HL-60 (cell line): ENCODE results near the gene SHOX.

ENCODE experiments used
- DNase-seq, 2 experiments: peaks; one replicate each; pipeline ENCODE4 v3.0.0-alpha.2; 2010 to 2020; ENCODE audit warnings: low read depth in 1 of 2, low spot score in 1 of 2
- H3K27ac ChIP-seq: fragments of 250-450 bp; sonication (Bioruptor Pico); replicated peaks from 2 replicates; pipeline ENCODE4 v1.5.1; 2020; ENCODE audit warnings: mild to moderate bottlenecking, moderate library complexity
- H3K27me3 ChIP-seq: fragments of 250-450 bp; sonication (Bioruptor Pico); 2 replicates; pipeline ENCODE4 v1.5.1; 2021; ENCODE audit warnings: mild to moderate bottlenecking, moderate library complexity; ENCODE audit not compliant: insufficient read depth, poor library complexity, severe bottlenecking
- H3K4me3 ChIP-seq: replicated peaks from 2 replicates; pipeline ENCODE4 v1.5.1; 2011; ENCODE audit warnings: mild to moderate bottlenecking, control low read depth, low read length; ENCODE audit not compliant: insufficient read depth
- CTCF ChIP-seq: IDR thresholded peaks from one replicate; pipeline ENCODE4 v1.5.1; 2011; ENCODE audit warnings: low read length, control low read depth, inconsistent platforms; ENCODE audit not compliant: insufficient read depth
- GABPA ChIP-seq: IDR thresholded peaks from 2 replicates; pipeline ENCODE4 v1.6.1; 2012; ENCODE audit warnings: low read depth
- POLR2AphosphoS5 ChIP-seq: IDR thresholded peaks from 2 replicates; pipeline ENCODE4 v1.6.1; 2012; ENCODE audit warnings: low read depth
- REST ChIP-seq: IDR thresholded peaks from 2 replicates; pipeline ENCODE4 v1.6.1; 2012; ENCODE audit warnings: low read depth; ENCODE audit not compliant: insufficient replicate concordance
- SPI1 ChIP-seq: IDR thresholded peaks from 2 replicates; pipeline ENCODE4 v1.6.1; 2012; ENCODE audit warnings: low read depth, mild to moderate bottlenecking, borderline replicate concordance

SHOX gene

GRCh38 chrX:636981-637659, 6.5 kb downstream of the SHOX start:
- TF ChIP-seq POLR2AphosphoS5, result no peak
- TF ChIP-seq SPI1, result no peak
- TF ChIP-seq REST, result no peak
- TF ChIP-seq GABPA, result no peak
- no peak for TF ChIP-seq CTCF
- Histone ChIP-seq H3K4me3 (no peak overlapping the region), H3K27ac (no peak overlapping the region), H3K27me3 (peaks cover 58% of the 10 kb centered on the region)
- no peak for DNase-seq

GRCh38 chrX:637660-638481, 7.3 kb downstream of the SHOX start:
- H3K4me3 ChIP-seq, result no peak overlapping the region
- H3K27me3 ChIP-seq, result peaks cover 50% of the 10 kb centered on the region
- no peak overlapping the region for H3K27ac ChIP-seq
- no peak for DNase-seq
- TF ChIP-seq GABPA, result no peak
- no peak for TF ChIP-seq POLR2AphosphoS5
- TF ChIP-seq CTCF, result no peak
- no peak for TF ChIP-seq REST
- no peak for TF ChIP-seq SPI1

- H3K27ac ChIP-seq, result no peak overlapping the region
- DNase-seq, result no peak
- no peak for TF ChIP-seq GABPA
- no peak for TF ChIP-seq REST
- no peak for TF ChIP-seq POLR2AphosphoS5
- TF ChIP-seq CTCF, result no peak
- no peak for TF ChIP-seq SPI1
- no peak overlapping the region for H3K4me3 ChIP-seq
- peaks cover 45% of the 10 kb centered on the region for H3K27me3 ChIP-seq
These were observed 8.0 kb downstream of the SHOX start for GRCh38 chrX:638482-639131.
